Prostate gland (tissue), 2 donors: ENCODE results near the gene SND1.

Source experiments
- CTCF ChIP-seq, 4 experiments: fragments of 200-600 bp in 2 of 4; fragments of 450-650 bp in 2 of 4; sonication (generic) in 2 of 4; IDR thresholded peaks; 1 replicate in 3 of 4; 2 replicates in 1 of 4; pipeline ENCODE4 v1.5.1; 2016 to 2019; ENCODE audit warnings: antibody characterized with exemption in 4 of 4, mild to moderate bottlenecking in 2 of 4, moderate library complexity in 2 of 4
- POLR2A ChIP-seq: fragments of 450-650 bp; IDR thresholded peaks from one replicate; pipeline ENCODE4 v1.6.1; 2016; ENCODE audit warnings: antibody characterized with exemption, mild to moderate bottlenecking
- POLR2AphosphoS5 ChIP-seq: sonication (generic); formaldehyde crosslinking; IDR thresholded peaks from one replicate; pipeline ENCODE4 v1.6.1; 2017; ENCODE audit warnings: antibody characterized with exemption

- TF ChIP-seq POLR2AphosphoS5 (no peak), CTCF (IDR thresholded peaks at IDR 0.05) (no peak), POLR2A (no peak)
These were observed 37.3 kb downstream of the SND1 start for GRCh38 chr7:127689194-127689772.
